ENCODE data around the gene ZGPAT. TPM values are rescaled to one million over a fixed set of nuclear protein-coding genes. Genes with fewer than 3 reads are reported as not detected.
A peak's percentile ranks its signal among the peaks of the same experiment; 100 is the strongest.
"Not testable (repeated sequence)": the region's sequence is repeated elsewhere in the genome, so short reads cannot be mapped to it uniquely, and the experiment has no call there.

The ZGPAT gene
- total RNA-seq, 1 experiment from 2014 or later = 29.2 TPM

DNA sequence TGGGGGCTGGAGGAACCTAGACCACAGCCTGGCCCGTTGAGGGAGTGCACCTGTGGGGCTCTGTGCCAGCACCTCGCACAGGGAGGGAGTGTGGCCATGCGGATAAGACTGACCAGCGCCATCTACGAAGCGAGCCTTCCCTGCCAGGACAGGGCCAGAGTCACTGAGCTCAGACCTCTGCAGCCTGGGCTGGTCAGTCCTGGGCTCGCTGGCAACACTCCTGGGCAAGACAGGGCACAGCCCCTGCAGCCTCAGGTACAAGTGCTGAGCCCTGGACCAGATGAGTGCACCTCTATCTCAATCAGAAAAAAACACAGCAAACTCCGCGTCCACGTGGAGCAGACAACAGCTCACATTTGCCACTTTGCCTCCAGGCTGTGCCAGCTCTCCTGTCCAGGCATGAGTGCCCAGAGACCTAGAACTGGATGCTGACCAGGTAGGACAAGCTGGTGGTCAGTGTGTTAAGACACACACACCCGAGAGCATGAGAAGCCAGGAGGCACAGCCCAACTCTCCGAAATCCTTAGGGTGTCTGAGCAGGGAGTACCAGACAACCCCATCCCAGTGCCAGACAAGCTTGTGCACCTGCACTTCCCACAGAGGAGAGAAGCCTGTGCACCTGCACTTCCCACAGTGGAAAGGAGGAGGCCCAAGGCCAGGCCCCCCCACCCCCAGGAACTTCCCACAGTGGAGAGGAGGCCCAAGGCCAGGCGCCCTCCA lies 4.9 kb upstream of the ZGPAT start:
- DNase-seq (ENCODE audit: low read depth) = no peak

GRCh38 chr20:63703471-63703975 lies 4.3 kb upstream of the ZGPAT start:
- no peak for DNase-seq (ENCODE audit: low read depth)

DNA sequence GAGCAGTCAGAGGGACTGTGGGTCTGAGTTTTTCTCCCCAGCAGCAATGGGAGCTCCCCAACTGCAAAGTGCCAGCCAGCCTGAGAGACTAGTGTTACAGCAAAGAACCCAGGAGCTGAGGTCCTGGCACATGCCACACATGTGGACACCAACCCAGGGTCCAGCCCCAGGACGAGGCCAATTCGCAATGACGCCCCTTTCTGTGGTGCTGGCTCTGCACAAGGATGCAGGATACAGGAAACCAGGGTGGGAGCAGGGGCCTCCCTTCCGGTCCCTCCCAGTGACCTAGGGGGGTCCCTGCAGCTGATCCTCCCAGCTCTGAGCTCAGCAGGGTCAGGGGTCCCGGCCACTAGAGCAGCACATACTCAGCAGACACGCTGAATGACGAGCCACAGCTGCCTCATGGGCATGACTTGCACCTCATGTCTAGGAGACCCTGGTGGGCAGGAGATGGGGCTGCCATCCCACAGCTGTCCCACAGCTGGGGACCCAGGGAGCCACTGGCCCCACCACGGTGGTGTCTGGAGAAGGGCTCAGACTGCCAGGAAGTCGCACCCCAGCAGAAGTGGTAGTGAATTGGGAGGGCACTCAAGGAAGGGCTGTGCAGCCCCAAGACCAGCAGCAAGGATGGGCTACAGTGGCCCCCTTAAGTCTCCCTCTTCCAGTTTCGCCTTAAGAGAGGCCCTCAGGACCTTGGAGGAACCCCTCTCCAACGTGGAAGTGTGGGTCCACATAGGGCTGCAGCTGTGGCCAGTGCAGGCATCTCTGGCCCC lies 3.7 kb upstream of the ZGPAT start:
- DNase-seq (ENCODE audit: low read depth) = no peak

DNA sequence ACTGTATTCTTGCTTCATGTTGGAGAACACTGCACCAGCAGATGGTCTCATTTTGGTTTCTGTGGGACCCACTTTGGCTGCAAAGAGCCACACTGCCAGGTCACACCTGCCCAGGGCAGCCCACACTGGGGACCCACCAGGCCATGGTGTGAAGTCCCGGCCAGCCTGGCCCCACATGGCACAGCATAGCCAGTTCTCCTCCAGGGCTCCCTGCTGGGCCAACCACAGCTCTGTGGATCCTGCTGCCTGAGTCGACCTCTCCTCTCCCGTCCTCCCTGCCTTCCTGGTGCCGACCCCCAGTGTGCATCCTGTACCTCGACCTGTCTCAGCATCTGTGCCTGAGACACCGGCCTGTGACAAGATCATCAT lies 3.1 kb upstream of the ZGPAT start:
- no peak for DNase-seq (ENCODE audit: low read depth)

- no peak for DNase-seq (ENCODE audit: low read depth)
These were observed 2.4 kb upstream of the ZGPAT start for GRCh38 chr20:63705232-63706026.

DNA sequence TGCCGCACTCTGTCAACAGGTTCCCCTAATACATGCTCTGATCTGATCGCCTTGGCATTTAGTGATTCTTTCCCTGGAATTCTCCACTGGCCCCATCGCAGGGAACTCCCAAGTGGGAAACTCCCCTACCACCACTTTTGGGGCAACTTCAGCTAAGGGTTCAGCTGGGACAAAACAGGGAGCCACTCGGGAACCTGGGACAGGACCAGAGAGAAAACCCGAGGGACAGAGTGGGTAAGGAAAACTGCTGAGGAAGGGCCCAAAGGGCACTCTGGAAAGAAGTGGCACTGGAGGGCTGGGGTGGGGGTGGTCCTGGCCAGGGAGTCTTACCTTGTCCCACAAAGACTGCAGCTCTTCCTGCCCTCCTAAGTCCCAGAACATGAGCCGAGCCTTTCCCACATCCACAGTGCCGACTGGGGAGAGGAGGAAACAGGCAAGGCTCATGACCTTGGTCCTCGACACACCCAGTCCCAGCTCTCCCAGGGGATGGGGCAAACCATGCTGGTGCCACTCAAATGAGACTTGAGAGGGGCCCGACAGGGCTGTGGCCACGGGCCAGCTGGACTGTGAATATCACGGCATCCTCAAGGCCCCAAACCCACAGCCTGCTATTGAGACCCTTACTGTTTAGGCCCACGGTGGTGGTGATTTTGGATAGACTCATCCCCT lies 1.7 kb upstream of the ZGPAT start:
- no peak for DNase-seq (ENCODE audit: low read depth)

GRCh38 chr20:63706852-63707557 lies 834 bp upstream of the ZGPAT start:
- DNase-seq (ENCODE audit: low read depth) = peak; percentile 51

DNA sequence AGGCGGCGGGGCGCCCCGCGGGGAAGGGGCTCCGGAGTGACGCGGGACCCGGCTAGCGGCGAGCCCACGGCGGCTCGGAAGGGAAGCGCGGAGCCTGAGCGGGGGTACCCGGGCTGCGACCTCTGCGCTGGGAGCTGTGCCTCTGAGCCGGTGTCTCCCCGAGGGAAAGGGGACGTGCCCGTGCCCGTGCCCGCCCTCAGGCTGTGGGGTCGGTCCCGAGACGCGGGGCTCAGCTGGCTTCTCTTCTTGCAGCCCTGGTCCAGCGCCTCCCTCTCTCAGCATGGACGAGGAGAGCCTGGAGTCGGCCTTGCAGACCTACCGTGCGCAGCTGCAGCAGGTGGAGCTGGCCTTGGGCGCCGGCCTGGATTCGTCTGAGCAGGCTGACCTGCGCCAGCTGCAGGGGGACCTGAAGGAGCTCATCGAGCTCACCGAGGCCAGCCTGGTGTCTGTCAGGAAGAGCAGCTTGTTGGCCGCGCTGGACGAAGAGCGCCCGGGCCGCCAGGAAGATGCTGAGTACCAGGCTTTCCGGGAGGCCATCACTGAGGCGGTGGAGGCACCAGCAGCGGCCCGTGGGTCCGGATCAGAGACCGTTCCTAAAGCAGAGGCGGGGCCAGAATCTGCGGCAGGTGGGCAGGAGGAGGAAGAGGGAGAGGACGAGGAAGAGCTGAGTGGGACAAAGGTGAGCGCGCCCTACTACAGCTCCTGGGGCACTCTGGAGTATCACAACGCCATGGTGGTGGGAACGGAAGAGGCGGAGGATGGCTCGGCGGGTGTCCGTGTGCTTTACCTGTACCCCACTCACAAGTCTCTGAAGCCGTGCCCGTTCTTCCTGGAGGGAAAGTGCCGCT lies 686 bp downstream of the ZGPAT start:
- DNase-seq (ENCODE audit: low read depth) = no peak

DNA sequence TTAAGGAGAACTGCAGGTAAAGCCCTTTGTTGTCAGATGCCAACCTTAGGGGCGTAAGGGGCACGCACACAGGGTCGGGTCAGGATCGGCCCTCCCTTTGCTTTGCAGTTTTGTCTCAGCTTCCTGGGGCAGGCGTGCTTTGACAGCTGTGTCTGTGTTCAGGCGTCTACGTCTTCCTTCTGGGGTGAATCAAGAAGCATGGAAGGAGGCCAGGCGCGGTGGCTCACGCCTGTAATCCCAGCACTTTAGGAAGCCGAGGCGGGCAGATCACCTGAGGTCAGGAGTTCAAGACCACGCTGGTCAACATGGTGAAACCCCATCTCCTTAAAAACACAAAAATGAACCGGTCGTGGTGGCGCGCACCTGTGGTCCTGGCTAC lies 1.3 kb downstream of the ZGPAT start:
- DNase-seq (ENCODE audit: low read depth) = no peak

DNA sequence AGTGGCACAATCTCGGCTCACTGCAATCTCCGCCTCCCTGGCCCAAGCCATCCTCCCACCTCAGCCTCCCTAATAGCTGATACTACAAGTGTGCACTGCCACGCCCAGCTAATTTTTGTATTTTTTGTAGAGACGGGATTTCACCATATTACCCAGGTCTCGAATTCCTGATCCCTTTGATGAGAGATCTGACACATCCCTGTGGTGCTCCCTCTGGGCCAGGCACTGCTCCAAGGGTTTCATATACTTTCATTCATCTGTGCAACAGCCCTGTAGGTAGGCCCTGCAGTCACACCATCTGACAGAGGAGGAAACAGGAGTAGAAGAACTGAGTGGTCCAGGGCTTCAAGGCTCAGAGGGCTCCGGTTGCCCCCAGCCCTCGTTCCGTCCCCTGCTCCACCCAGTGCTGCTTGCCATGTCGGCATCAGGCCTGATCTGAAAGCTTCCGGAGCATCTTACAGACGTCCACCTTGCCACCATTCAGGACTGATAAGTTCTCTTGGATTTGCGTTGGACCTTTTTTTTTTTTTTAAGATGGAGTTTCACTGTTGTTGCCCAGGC lies 3.3 kb downstream of the ZGPAT start:
- DNase-seq (ENCODE audit: low read depth) = no peak

- DNase-seq (ENCODE audit: low read depth) = no peak
These were observed 4.4 kb downstream of the ZGPAT start for GRCh38 chr20:63712191-63712590.

GRCh38 chr20:63714858-63715257 lies 7.0 kb downstream of the ZGPAT start:
- DNase-seq (ENCODE audit: low read depth) = no peak

GRCh38 chr20:63718996-63719395 lies 11.2 kb downstream of the ZGPAT start:
- no peak for DNase-seq (ENCODE audit: low read depth)

- DNase-seq (ENCODE audit: low read depth) = not testable (repeated sequence)
These were observed 15.3 kb downstream of the ZGPAT start for GRCh38 chr20:63722967-63723622.

- DNase-seq (ENCODE audit: low read depth) = not testable (repeated sequence)
These were observed 22.4 kb downstream of the ZGPAT start for GRCh38 chr20:63730189-63730733.

DNA sequence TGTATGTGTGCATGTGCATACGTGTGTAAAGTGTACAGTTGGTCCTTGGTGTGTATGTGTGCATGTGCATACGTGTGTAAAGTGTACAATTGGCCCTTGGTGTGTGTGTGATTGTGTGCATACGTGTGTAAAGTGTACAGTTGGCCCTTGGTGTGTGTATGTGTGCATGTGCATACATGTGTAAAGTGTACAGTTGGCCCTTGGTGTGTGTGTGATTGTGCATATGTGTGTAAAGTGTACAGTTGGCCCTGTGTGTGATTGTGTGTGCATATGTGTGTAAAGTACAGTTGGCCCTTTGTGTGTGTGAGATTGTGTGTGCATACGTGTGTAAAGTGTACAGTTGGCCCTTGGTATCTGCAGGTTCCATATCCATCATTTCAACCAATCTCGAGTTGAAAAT lies 23.6 kb downstream of the ZGPAT start:
- DNase-seq (ENCODE audit: low read depth) = no peak

GRCh38 chr20:63732118-63733095 lies 24.6 kb downstream of the ZGPAT start:
- DNase-seq (ENCODE audit: low read depth) = no peak

GRCh38 chr20:63733117-63733516 lies 25.3 kb downstream of the ZGPAT start:
- DNase-seq (ENCODE audit: low read depth) = no peak
